Gastrocnemius medialis (tissue), 4 donors: ENCODE results near the gene LRRC2. TPM values are rescaled to one million over a fixed set of nuclear protein-coding genes. Genes with fewer than 3 reads are reported as not detected.

Source experiments
- ATAC-seq, 2 donors: fragments of 150-250 bp; one replicate each; pipeline ENCODE4 v1.9.1; 2016
- DNase-seq, 2 donors: peaks; one replicate each; pipeline ENCODE4 v3.0.0-alpha.2; 2019
- H3K27ac ChIP-seq, 4 donors: fragments of 200-600 bp; sonication (generic); 1 replicate in 1 of 4; 2 replicates in 3 of 4; pipeline ENCODE4 v1.5.1; 2016 to 2018; ENCODE audit warnings: mild to moderate bottlenecking in 2 of 4, moderate library complexity in 1 of 4
- H3K27me3 ChIP-seq, 3 donors: fragments of 200-600 bp; sonication (generic) in 2 of 3; 1 replicate in 1 of 3; 2 replicates in 2 of 3; pipeline versions ENCODE4 v1.5.1 to v1.6.0; 2016 to 2019; ENCODE audit warnings: mild to moderate bottlenecking in 1 of 3, moderate library complexity in 1 of 3
- H3K36me3 ChIP-seq, 2 donors: fragments of 200-600 bp; sonication (generic) in 1 of 2; one replicate each; pipeline ENCODE4 v1.5.1; 2017 to 2018
- H3K4me1 ChIP-seq, 2 donors: fragments of 200-600 bp; sonication (generic) in 1 of 2; one replicate each; pipeline ENCODE4 v1.5.1; 2016 to 2017; ENCODE audit warnings: mild to moderate bottlenecking in 2 of 2
- H3K4me3 ChIP-seq, 4 donors: fragments of 200-600 bp; sonication (generic) in 3 of 4; 1 replicate in 1 of 4; 2 replicates in 3 of 4; pipeline ENCODE4 v1.5.1; 2016 to 2019; ENCODE audit warnings: mild to moderate bottlenecking in 2 of 4
- H3K9me3 ChIP-seq, 3 donors: fragments of 200-600 bp; sonication (generic) in 2 of 3; 1 replicate in 1 of 3; 2 replicates in 2 of 3; pipeline ENCODE4 v1.5.1; 2016 to 2019
- CTCF ChIP-seq, 5 experiments: fragments of 450-650 bp in 3 of 5; fragments of 200-600 bp in 2 of 5; sonication (generic) in 2 of 5; IDR thresholded peaks in 4 of 5; conservative IDR thresholded peaks in 1 of 5; 1 replicate in 4 of 5; 2 replicates in 1 of 5; pipeline ENCODE4 v1.5.1; 2016 to 2019; ENCODE audit warnings: antibody characterized with exemption in 5 of 5, mild to moderate bottlenecking in 3 of 5, moderate library complexity in 3 of 5
- POLR2A ChIP-seq, 2 donors: fragments of 450-650 bp; IDR thresholded peaks; one replicate each; pipeline ENCODE4 v1.6.1; 2017; ENCODE audit warnings: antibody characterized with exemption in 2 of 2, mild to moderate bottlenecking in 2 of 2, moderate library complexity in 2 of 2
- in situ Hi-C, 4 donors: fragments of 200-750 bp; cut with MboI; loops; one replicate each; pipeline versions ENCODE4 v1.15.0 to v1.8.0; 2017; ENCODE audit warnings: low sequenced_read_pairs in 4 of 4
- intact Hi-C: fragments of 100-400 bp; cut with DNase I; formaldehyde crosslinking; loops from one replicate; pipeline ENCODE4 v1.15.1; 2023; ENCODE audit warnings: low total_unique reads
- total RNA-seq, 4 donors: library from RNA; depleted of rRNA; stranded (reverse); fragments of >200 nt; gene quantifications; one replicate each; pipeline versions ENCODE4 v1.1.0 to v1.2.3, GENCODE V29; 2016

LRRC2 gene
- total RNA-seq, 4 donors from 2014 or later, result 72.7 to 103 (median 92.1) TPM

- no peak for TF ChIP-seq CTCF (IDR thresholded peaks at IDR 0.05 in 4 of 5, conservative IDR thresholded peaks at IDR 0.05 in 1 of 5)
- no peak for TF ChIP-seq POLR2A (IDR thresholded peaks at IDR 0.05)
- H3K4me1 ChIP-seq, result peaks cover 4 to 10% of the 10 kb centered on the region in 2 donors
- in situ Hi-C loops, result no loop called here
- no peak within 1 kb of the TSS for H3K4me3 ChIP-seq
- peak within 1 kb of the TSS in 2 of 4 donors; percentile 34 to 36 for H3K27ac ChIP-seq
- H3K36me3 ChIP-seq, result no peaks in the 10 kb centered on the region
- H3K27me3 ChIP-seq, result no peaks in the 10 kb centered on the region
- peak; percentile 71 to 84 for ATAC-seq
- H3K9me3 ChIP-seq, result no peaks in the 10 kb centered on the region
- intact Hi-C loops, result no loop called here
- peak; percentile 25 to 36 for DNase-seq
These were observed 46.2 kb upstream of the LRRC2 start, which contains the start of gene FAM240A for GRCh38 chr3:46612324-46612723. TSS of gene FAM240A (plus strand) at chr3:46612525. CDS start at chr3:46612684, 159 bp downstream.

GRCh38 chr3:46609944-46610722, 44.0 kb upstream of the LRRC2 start:
- Histone ChIP-seq H3K36me3 (no peaks in the 10 kb centered on the region), H3K27ac (no peak overlapping the region)
- in situ Hi-C loops, result no loop called here

GRCh38 chr3:46609212-46609721, 43.2 kb upstream of the LRRC2 start:
- ATAC-seq, result peak; percentile 39 to 68
- in situ Hi-C loops, result no loop called here
- TF ChIP-seq POLR2A (IDR thresholded peaks at IDR 0.05), result no peak
- H3K27ac ChIP-seq, result no peak overlapping the region
- intact Hi-C loops, result no loop called here
- H3K4me1 ChIP-seq, result peaks cover 4 to 10% of the 10 kb centered on the region in 2 donors
- H3K27me3 ChIP-seq, result no peaks in the 10 kb centered on the region
- H3K9me3 ChIP-seq, result no peaks in the 10 kb centered on the region
- no peak for DNase-seq
- no peaks in the 10 kb centered on the region for H3K36me3 ChIP-seq
- no peak overlapping the region for H3K4me3 ChIP-seq

More at GRCh38 chr3:46609944-46610722, 44.0 kb upstream of the LRRC2 start:
- H3K9me3 ChIP-seq, result no peaks in the 10 kb centered on the region
- no peaks in the 10 kb centered on the region for H3K27me3 ChIP-seq
- peaks cover 4 to 10% of the 10 kb centered on the region in 2 donors for H3K4me1 ChIP-seq
- no peak for TF ChIP-seq POLR2A (IDR thresholded peaks at IDR 0.05)
- intact Hi-C loops, result no loop called here
- ATAC-seq (no peak), DNase-seq (no peak)
- H3K4me3 ChIP-seq, result no peak overlapping the region

- Histone ChIP-seq H3K27ac (no peak overlapping the region), H3K27me3 (no peaks in the 10 kb centered on the region), H3K36me3 (no peaks in the 10 kb centered on the region), H3K9me3 (no peaks in the 10 kb centered on the region), H3K4me1 (peaks cover 4 to 10% of the 10 kb centered on the region in 2 donors), H3K4me3 (no peak overlapping the region)
- TF ChIP-seq CTCF (IDR thresholded peaks at IDR 0.05 in 4 of 5, conservative IDR thresholded peaks at IDR 0.05 in 1 of 5) (no peak), POLR2A (IDR thresholded peaks at IDR 0.05) (no peak)
- DNase-seq, result no peak
- ATAC-seq, result no peak
- in situ Hi-C loops, result no loop called here
- intact Hi-C loops, result no loop called here
These were observed 41.5 kb upstream of the LRRC2 start for GRCh38 chr3:46607603-46608028.

GRCh38 chr3:46604127-46604526, 38.0 kb upstream of the LRRC2 start:
- Histone ChIP-seq H3K9me3 (no peaks in the 10 kb centered on the region), H3K27ac (no peak overlapping the region), H3K36me3 (no peaks in the 10 kb centered on the region), H3K4me1 (peaks cover 0 to under 1% of the 10 kb centered on the region in 2 donors), H3K4me3 (no peak overlapping the region), H3K27me3 (no peaks in the 10 kb centered on the region)
- intact Hi-C loops, result no loop called here
- no peak for DNase-seq
- in situ Hi-C loops, result no loop called here
- TF ChIP-seq CTCF (IDR thresholded peaks at IDR 0.05 in 4 of 5, conservative IDR thresholded peaks at IDR 0.05 in 1 of 5) (no peak), POLR2A (IDR thresholded peaks at IDR 0.05) (no peak)
- ATAC-seq, result peak in 1 of 2 donors; percentile 30
